ENCODE data around the gene USP6.
"Not testable (repeated sequence)": the region's sequence is repeated elsewhere in the genome, so short reads cannot be mapped to it uniquely, and the experiment has no call there.

DNA sequence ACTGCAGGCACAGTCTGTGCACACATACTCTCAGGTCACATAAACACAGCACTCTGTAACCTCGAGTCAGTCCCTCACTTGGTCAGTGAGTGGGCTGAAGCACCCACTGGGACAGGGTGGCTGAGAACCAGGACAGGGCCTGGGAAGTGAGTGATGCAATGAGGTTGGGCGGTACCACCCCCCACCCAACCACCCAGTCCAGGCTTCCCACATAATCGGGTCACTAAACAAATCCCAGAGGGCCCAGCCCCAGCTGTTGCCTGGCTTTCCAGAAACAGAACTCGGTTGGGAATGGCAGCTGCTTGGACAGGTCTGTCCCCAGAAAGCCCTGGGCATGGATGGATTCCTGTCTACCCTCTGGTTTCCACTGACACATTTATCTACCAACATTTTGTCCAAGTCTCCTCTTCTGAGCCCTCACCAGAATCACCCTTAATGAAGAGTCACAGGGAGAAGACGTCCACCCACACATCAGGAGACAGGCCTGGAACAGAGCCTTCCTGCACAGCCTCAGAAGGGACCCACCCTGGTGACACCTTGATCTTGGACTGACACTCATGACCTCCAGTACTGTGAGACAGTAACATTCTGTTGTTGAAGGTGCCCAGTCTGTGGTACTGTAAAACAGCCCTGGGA, 8.4 kb downstream of the USP6 start:
- TF ChIP-seq, protein P1, sequence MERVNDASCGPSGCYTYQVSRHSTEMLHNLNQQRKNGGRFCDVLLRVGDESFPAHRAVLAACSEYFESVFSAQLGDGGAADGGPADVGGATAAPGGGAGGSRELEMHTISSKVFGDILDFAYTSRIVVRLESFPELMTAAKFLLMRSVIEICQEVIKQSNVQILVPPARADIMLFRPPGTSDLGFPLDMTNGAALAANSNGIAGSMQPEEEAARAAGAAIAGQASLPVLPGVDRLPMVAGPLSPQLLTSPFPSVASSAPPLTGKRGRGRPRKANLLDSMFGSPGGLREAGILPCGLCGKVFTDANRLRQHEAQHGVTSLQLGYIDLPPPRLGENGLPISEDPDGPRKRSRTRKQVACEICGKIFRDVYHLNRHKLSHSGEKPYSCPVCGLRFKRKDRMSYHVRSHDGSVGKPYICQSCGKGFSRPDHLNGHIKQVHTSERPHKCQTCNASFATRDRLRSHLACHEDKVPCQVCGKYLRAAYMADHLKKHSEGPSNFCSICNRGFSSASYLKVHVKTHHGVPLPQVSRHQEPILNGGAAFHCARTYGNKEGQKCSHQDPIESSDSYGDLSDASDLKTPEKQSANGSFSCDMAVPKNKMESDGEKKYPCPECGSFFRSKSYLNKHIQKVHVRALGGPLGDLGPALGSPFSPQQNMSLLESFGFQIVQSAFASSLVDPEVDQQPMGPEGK (CRISPR knock-in tag; IDR thresholded peaks at IDR 0.05; ENCODE audit: borderline replicate concordance): not testable (repeated sequence)
- TF ChIP-seq, protein P2, sequence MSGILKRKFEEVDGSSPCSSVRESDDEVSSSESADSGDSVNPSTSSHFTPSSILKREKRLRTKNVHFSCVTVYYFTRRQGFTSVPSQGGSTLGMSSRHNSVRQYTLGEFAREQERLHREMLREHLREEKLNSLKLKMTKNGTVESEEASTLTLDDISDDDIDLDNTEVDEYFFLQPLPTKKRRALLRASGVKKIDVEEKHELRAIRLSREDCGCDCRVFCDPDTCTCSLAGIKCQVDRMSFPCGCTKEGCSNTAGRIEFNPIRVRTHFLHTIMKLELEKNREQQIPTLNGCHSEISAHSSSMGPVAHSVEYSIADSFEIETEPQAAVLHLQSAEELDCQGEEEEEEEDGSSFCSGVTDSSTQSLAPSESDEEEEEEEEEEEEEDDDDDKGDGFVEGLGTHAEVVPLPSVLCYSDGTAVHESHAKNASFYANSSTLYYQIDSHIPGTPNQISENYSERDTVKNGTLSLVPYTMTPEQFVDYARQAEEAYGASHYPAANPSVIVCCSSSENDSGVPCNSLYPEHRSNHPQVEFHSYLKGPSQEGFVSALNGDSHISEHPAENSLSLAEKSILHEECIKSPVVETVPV (CRISPR knock-in tag; IDR thresholded peaks at IDR 0.05): not testable (repeated sequence)
- not testable (repeated sequence) for TF ChIP-seq GLIS3 (CRISPR knock-in tag; IDR thresholded peaks at IDR 0.05); ARNTL (CRISPR knock-in tag; IDR thresholded peaks at IDR 0.05; ENCODE audit: borderline replicate concordance, low read depth); ZFP3 (CRISPR knock-in tag; IDR thresholded peaks at IDR 0.05); OSR1 (CRISPR knock-in tag; IDR thresholded peaks at IDR 0.05)
- TF ChIP-seq, protein P3, sequence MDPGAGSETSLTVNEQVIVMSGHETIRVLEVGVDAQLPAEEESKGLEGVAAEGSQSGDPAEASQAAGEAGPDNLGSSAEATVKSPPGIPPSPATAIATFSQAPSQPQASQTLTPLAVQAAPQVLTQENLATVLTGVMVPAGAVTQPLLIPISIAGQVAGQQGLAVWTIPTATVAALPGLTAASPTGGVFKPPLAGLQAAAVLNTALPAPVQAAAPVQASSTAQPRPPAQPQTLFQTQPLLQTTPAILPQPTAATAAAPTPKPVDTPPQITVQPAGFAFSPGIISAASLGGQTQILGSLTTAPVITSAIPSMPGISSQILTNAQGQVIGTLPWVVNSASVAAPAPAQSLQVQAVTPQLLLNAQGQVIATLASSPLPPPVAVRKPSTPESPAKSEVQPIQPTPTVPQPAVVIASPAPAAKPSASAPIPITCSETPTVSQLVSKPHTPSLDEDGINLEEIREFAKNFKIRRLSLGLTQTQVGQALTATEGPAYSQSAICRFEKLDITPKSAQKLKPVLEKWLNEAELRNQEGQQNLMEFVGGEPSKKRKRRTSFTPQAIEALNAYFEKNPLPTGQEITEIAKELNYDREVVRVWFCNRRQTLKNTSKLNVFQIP (CRISPR knock-in tag; IDR thresholded peaks at IDR 0.05; ENCODE audit: borderline replicate concordance, low read depth): not testable (repeated sequence)

All from SK-N-SH treated with all-trans-retinoic acid at 6 μM for 48 hours (cell line).